AG04450 (cell line): ENCODE data around the gene C20orf204. TPM values are rescaled to one million over a fixed set of nuclear protein-coding genes. Genes with fewer than 3 reads are reported as not detected.
A peak's percentile ranks its signal among the peaks of the same experiment; 100 is the strongest.

Experiments used
- CTCF ChIA-PET: fragments of 300-600, 350-600 bp; formaldehyde crosslinking; extraction: SDS; loops from one replicate; lab custom pipeline; 2022; ENCODE audit warnings: antibody characterized with exemption, inconsistent platforms; lab: Charles Lee
- POLR2A ChIA-PET: fragments of 350-600 bp; formaldehyde crosslinking; extraction: SDS; loops from one replicate; lab custom pipeline; 2021; ENCODE audit warnings: antibody characterized with exemption, inconsistent platforms; lab: Yijun Ruan, JAX
- DNase-seq: peaks from one replicate; pipeline ENCODE4 v3.0.0-alpha.2; 2011; ENCODE audit warnings: low read depth, low spot score
- H3K27ac ChIP-seq: one replicate; pipeline ENCODE4 v1.5.1; 2012; ENCODE audit warnings: low read depth, low read length, control low read depth
- H3K27me3 ChIP-seq: one replicate; pipeline ENCODE4 v1.6.0; 2012; ENCODE audit warnings: low read length; ENCODE audit not compliant: control insufficient read depth, insufficient read depth
- H3K4me3 ChIP-seq: 2 replicates; pipeline ENCODE4 v1.5.1; 2011; ENCODE audit warnings: mild to moderate bottlenecking, low read depth, low read length, control low read depth
- H3K9me3 ChIP-seq: 2 replicates; pipeline ENCODE4 v1.5.1; 2012; ENCODE audit warnings: low read length; ENCODE audit not compliant: control insufficient read depth, insufficient read depth
- polyA plus RNA-seq: library from polyadenylated mRNA; depleted of rRNA; stranded (reverse); fragments of >200 nt; gene quantifications from 2 replicates; pipeline ENCODE4 v1.2.3, GENCODE V29; 2011
- TF ChIP-seq, protein P1 (sequence below): IDR thresholded peaks from 2 replicates; pipeline ENCODE4 v1.5.1; 2011; ENCODE audit warnings: low read depth, low read length, control low read depth, inconsistent platforms

C20orf204 gene
- polyA plus RNA-seq, 1 experiment = 0.01 TPM

DNA sequence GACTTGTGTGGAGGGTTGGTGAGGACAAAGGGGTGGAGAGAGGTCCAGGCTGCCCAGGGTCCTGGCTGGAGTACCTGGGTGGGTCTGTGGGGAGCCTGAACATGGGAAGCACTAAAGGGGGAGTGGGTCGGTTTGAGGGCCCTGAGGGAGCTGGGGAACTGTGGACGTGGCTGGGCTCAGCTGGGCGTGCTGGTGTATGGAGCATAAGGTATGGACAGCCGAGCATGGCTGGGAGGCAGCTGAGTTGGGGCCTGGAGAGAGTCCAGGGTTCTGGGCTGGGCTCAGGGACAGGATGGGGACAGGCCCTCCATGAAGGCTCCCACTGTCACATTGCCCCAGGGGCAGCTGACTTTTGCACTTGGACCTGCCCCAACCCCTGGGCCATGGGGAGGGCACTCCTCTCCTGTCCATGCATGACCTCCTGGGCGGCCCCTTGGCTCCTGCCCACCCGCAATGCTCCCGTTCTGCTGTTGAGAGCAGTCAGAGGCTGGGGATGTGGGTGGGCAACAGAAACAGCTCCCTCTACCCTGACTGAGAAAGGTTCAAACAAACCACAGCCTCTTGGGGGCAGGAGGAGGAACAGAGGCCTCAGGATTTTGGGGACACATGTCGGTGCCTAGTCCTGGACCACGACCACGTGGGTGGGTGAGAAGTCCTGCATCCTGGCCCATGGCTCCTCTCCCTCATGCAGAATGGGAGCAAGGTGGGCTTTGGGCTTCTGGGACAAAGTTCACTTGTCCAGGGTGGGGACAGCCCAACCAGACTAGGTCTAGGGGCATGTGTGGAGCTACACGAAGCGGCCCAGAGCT, 4.5 kb downstream of the C20orf204 start:
- POLR2A ChIA-PET = no interaction called here
- CTCF ChIA-PET = interaction anchor here (1.0 to 3.6 kb wide), 5 partner anchors 12 to 81 kb away, joined by 4 to 31 read pairs (median 6); partner anchors contain the start of gene TCEA2

DNA sequence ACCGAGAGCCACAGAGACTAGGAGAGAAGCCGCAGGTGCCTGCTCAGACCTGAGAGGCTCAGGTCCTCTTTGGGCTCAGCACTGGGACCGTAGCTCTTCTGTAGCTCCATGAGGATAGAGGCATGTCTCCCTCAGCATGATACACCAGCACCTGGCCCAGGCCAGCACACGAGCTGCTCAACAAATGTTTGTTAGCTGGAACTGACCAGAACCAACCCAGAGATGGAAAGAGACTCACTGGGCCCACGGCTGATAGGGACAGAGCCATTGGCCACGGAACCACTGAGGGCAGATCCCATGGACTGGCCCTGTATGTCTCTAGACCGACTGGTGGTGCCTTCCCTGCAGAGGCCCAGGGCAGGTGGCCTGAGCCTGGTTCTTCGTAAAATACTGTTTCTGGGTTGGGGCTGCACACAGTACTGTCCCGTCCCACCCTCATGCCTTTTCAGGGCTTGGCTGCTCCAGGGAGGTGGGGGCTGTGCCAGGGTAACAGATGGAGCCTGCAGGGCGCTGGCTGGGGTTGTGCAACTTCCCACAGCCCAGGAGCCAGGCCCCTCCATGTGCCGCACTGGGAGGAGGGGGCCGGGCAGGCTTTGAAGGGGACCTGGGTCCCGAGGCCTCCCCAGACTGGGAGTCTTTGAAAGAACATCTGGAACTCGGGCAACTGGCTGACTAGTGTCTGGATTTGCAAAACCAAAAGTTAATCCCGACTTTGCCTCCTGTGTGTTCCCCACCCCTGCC, 5.2 kb downstream of the C20orf204 start:
- no peak overlapping the region for H3K27ac ChIP-seq
- no peak overlapping the region for H3K4me3 ChIP-seq
- ChIA-PET POLR2A (no interaction called here), CTCF (interaction anchor here (1.0 to 3.0 kb wide), 2 partner anchors 13 to 15 kb away, joined by 4 to 13 read pairs; no protein-coding TSS in a partner anchor)
- H3K27me3 ChIP-seq = peaks cover 68% of the 10 kb centered on the region
- H3K9me3 ChIP-seq = no peaks in the 10 kb centered on the region
- TF ChIP-seq, protein P1, sequence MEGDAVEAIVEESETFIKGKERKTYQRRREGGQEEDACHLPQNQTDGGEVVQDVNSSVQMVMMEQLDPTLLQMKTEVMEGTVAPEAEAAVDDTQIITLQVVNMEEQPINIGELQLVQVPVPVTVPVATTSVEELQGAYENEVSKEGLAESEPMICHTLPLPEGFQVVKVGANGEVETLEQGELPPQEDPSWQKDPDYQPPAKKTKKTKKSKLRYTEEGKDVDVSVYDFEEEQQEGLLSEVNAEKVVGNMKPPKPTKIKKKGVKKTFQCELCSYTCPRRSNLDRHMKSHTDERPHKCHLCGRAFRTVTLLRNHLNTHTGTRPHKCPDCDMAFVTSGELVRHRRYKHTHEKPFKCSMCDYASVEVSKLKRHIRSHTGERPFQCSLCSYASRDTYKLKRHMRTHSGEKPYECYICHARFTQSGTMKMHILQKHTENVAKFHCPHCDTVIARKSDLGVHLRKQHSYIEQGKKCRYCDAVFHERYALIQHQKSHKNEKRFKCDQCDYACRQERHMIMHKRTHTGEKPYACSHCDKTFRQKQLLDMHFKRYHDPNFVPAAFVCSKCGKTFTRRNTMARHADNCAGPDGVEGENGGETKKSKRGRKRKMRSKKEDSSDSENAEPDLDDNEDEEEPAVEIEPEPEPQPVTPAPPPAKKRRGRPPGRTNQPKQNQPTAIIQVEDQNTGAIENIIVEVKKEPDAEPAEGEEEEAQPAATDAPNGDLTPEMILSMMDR = no peak
- DNase-seq = no peak

More for the DNA sequence above, 4.5 kb downstream of the C20orf204 start:
- no peak for DNase-seq
- Histone ChIP-seq H3K27me3 (peaks cover 61% of the 10 kb centered on the region), H3K27ac (no peak overlapping the region), H3K4me3 (no peak overlapping the region), H3K9me3 (no peaks in the 10 kb centered on the region)
- TF ChIP-seq, protein P1 = no peak

DNA sequence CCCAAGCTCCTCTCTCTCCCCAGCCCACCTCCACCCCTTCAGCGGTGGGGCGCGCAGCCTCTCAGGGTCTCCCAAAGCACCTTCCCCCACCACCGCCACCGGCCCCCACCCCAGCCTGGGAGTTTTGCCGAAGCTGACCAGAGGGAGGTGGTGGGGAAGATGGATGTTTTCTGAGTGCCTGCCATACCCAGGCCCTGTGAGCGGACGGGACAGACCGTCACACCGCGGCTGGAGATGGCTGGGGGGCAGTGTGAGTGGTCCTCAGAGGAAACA, 5.7 kb downstream of the C20orf204 start:
- Histone ChIP-seq H3K4me3 (no peak overlapping the region), H3K27me3 (peaks cover 71% of the 10 kb centered on the region), H3K27ac (no peak overlapping the region), H3K9me3 (no peaks in the 10 kb centered on the region)
- ChIA-PET POLR2A (no interaction called here), CTCF (no interaction called here)
- no peak for DNase-seq
- TF ChIP-seq, protein P1 = no peak

DNA sequence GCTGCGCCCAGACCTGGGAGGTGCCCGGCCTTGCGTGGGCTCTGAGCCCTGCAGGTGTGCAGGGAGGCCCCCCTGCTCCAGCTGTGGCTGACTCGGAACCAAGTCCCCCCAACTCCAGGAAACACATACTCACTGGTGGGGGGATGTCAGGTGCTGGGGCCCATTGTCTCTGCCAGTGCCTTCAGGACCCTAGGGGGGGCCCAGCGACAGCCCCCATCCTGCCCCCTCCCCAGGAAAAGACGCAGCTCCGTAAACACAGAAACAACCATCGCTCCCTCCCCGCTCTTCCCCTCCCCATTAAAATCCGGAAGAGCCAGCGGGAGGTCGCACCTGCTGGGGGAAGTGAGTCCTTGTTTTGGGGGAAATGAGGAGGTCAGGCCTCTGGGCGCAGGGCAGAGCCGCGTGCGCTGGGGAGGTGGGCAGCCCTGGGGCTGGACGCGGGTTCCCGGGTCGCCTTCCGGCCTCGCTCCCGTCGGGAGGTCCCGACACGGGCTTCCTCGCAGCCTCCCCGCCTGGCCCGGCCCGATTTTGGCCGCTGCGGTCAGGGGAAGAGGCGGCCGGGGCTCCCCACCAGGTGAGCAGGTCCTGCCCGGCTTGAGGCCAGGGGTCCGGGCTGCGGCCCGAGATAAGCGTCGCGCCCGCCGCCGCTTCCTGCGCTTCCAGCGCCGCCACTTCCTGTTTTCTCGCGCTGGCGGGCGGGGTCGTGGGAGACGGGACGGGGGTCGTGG, 6.2 kb downstream of the C20orf204 start:
- peaks cover 73% of the 10 kb centered on the region for H3K27me3 ChIP-seq
- H3K4me3 ChIP-seq = peak overlapping the region; percentile 42
- H3K27ac ChIP-seq = no peak overlapping the region
- CTCF ChIA-PET = no interaction called here
- no peaks in the 10 kb centered on the region for H3K9me3 ChIP-seq
- DNase-seq = no peak
- TF ChIP-seq, protein P1 = no peak
- POLR2A ChIA-PET = no interaction called here
